HG03280 (cell line): ENCODE measurements around the gene CTSF.
"Not testable (repeated sequence)": the region's sequence is repeated elsewhere in the genome, so short reads cannot be mapped to it uniquely, and the experiment has no call there.

Experiments used
- ATAC-seq: cut with Tn5 transposase; IDR thresholded peaks from one replicate; pipeline ENCODE4 v1.9.1; 2021; ENCODE audit warnings: mild to moderate bottlenecking, moderate library complexity; ENCODE audit not compliant: unreplicated experiment

CTSF gene

DNA sequence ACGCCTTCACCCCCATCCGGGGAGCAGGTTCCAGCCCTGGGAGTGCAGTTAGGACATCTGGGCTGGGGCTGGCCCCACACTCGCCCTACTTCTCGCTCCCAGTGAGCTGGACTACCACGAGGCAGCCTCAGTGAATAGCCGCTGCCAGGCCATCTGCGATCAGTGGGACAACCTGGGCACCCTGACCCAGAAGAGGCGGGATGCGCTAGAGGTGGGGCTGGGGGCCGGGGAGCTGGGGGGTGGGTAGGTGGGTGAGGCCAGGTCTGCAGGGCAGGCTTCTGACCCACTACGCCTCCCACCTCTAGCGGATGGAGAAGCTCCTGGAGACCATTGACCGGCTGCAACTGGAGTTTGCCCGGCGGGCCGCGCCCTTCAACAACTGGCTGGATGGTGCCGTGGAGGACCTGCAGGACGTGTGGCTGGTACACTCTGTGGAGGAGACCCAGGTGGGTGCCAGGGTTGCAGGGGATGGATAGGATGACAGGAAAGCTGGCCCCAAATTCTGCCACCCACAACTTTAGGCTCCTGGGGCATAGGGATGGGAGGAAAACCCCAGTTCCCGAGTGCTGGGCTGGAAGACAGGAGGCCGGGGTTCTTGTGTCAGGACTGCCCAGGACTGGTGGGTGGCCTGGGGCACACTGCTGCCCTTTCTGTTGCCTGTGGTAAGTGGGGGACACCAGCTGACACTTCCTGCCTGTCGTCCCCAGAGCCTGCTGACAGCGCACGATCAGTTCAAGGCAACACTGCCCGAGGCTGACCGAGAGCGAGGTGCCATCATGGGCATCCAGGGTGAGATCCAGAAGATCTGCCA lies 8.3 kb downstream of the CTSF start:
- no peak for ATAC-seq

DNA sequence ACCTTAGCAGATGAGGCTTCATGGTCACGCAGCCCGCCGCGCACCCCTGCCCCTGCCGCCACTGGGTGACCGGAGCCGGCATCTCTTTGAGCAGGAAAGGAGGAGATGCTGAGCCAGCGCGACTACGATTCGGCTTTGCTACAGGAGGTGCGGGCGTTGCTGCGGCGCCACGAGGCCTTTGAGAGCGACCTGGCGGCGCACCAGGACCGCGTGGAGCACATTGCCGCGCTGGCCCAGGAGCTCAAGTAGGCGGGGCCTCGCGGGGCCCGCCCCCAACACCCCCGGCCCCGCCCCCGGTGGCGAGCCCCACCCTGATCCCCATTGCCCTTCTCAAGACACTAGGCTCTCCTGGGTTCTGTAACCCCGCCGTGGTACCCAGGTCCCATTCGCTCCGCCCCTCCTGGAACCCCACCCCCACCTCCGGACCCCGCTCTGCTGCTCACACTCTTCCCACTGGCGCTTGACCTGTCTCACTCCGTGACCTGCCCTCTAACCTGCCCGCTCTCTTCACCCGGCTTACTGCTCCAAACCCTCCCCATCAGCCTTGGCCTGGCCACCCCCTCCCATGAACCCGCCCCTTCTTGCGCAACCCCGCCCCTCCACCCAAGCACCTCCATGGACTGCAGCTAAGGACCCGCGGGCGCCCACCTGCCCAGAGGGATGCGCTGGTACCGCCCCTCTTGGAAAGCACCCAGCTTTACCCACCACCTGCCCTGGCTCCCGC lies 9.1 kb downstream of the CTSF start:
- ATAC-seq, result no peak

DNA sequence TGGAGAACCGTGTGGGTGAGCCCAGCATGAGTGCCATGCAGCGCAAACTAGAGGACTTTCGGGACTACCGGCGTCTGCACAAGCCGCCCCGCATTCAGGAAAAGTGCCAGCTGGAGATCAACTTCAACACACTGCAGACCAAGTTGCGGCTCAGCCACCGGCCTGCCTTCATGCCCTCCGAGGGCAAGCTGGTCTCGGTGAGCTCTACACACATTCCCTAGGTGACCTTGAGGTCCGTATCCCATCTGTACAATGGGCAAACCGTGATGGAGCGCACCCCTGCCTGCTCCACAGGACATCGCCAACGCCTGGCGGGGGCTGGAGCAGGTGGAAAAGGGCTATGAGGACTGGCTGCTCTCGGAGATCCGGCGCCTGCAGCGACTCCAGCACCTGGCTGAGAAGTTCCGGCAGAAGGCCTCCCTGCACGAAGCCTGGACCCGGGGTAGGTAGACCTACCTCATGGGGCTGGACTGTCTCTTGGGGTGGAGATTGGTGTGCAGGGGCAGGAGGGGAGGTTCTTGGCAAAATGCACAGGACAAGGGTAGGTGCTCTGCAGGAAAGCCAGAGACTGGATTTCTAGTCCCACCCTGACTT lies 10.6 kb downstream of the CTSF start:
- no peak for ATAC-seq

DNA sequence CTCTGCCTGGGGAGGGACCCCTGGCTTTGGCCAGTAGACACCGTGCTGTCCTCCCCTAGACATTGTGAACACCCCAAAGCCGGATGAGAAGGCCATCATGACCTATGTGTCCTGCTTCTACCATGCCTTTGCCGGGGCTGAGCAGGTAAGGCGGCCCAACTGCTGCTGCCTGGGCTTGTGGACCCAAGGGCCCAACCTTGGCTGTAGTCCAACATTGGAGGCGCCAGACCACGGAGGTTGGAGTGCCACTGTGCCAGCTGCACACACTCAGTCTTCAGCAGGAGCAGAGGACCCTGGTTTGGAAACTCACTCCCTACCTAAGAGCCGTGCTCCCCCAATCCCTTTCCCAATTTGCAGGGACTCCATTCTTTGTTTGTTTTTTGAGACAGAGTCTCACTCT lies 12.3 kb downstream of the CTSF start:
- no peak for ATAC-seq

DNA sequence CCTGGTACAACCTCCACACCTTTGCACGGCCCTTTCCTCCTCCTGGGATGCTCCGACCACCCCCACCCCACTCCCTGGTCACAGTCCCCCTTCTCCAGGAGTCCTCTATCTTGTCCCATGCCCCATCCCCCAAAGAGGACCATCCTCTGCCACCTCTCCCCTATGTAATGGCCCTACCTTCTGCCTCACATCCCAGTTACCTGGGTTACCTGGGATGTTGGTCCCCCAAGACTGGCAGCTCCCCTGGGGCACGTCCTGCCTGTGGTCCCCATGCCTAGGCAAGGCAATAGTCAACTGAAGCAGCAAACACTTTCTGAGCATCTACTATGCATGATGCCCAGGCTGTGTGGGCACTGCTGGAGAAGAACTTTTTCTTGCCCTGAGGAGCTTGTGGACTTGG lies 13.0 kb downstream of the CTSF start:
- no peak for ATAC-seq

DNA sequence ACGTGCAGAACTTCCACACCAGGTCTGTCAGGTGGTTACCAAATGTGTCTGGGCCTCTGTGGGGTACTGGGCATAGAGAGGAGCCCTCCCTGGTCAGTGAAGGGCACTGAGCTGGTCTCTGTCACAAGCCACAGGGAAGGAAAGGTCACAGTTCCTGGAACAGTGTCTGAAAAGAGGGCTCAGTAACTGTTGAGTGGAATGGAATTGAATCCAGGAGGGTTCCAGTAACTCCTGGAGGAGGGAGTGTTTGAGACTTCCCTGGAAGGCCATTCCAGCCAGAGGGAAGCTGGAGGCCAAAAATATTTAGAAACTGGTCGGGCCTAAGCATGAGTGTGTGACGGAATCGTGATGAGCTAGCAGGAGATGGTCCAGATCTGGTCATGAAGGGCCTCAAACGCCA lies 13.8 kb downstream of the CTSF start:
- ATAC-seq, result no peak

DNA sequence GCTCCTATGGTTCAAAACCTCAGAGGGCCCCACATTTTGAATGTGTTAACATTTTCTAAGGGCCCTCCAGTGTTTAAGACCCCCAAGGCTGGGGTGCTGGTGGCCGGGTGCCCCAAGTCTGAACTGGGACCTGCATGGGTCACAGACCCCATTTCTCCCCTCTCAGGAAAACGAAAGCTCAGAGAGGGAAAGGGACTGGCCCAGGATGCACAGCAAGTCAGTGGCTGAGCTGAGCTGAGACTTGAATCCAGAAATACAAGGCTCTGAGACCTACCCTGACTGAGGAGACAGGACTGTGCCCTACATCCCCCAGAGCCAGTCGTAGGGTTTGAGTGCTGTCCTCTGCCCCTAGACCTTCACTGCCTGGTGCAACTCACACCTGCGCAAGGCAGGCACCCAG lies 17.5 kb downstream of the CTSF start:
- no peak for ATAC-seq

DNA sequence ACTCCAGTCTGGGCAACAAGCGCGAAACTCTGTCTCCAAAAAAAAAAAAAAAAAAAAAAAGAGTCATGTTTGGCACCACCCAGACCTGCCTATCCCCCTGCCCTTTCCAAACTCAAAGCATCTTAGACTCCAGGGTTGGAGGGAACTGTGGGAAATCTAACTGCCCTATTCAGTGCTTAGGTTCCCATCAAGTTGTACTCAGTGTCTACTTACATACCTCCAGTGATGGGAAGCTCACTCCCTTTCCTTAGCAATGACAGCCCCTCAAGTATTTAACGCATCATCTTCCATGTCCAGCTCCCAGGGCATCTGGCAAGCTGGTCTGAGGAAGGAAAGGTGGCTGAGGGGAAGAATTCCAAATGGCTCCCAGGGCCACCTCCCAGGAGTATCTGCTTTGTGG lies 18.7 kb downstream of the CTSF start:
- no peak for ATAC-seq

DNA sequence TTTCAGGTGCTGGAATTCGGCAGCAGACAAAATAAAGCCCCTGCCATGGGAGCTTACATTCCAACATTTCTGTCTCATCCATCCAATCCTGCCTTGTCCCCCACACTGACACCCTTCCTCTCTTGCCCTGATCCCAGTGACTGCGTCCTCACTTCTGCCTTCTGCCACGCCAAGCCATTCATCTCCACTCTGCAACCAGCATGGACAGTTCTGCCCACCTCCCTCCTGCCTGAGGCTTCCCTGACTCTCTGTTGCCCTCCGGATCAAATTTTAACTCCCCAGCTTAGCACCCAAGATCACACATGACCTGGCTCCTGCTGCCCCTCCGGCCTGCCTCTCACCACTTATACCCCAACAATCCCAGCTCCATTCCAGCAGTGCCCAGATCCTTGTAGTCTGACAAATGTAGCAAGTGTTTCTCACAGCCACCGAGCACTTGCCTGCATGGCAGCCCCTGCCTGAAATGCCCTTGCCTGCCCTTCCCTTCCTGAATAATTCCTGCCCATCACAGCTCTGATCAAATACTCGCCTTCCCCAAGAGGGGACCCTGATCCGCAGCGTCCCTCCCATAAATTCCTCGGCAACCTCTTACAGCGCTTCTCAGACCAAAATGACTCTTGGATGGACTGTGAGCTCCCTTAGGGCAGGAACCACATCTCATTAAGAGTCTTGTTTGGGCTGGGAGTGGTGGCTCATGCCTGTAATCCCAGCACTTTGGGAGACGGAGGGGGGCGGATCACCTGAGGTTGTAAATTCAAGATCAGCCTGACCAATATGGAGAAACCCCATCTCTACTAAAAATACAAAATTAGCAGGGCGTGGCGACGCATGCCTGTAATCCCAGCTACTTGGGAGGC lies 19.4 kb downstream of the CTSF start:
- no peak for ATAC-seq

DNA sequence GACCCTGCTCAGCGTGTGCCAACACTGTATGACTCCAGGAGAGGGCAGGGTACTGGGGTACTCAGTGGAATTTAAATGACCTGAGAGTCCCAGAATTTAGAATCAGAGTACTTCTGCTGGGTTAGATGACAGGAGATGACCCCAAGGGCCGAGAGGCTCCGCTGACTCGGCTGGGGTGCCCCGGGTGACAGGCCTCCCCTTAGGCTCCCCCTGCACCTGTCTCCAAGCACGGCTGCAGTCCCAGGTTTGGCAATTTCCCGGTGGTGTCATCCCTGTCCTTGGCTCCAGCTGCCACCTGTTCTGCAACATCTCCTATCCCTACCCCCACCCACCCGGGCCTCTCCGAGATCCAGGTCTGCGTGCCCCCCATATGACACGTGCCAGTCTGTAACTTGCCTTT lies 20.4 kb downstream of the CTSF start:
- no peak for ATAC-seq

DNA sequence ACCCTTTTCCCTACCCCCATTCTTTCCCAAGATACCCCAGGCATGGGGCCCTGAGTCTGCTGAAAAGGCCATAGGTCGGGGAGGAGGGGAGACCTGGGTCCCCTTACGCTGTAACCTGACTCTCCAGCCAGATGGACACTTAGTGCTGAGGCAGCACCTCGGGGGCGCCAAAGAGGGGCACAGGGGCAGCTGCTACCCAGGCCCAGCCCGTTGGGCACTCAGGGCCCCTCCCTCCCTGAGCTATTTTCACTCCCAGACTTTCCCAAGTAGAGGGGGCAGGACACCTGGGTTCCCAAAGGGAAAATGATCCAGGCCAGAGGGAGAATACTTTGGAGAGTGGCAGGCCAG lies 20.8 kb downstream of the CTSF start:
- ATAC-seq, result no peak

DNA sequence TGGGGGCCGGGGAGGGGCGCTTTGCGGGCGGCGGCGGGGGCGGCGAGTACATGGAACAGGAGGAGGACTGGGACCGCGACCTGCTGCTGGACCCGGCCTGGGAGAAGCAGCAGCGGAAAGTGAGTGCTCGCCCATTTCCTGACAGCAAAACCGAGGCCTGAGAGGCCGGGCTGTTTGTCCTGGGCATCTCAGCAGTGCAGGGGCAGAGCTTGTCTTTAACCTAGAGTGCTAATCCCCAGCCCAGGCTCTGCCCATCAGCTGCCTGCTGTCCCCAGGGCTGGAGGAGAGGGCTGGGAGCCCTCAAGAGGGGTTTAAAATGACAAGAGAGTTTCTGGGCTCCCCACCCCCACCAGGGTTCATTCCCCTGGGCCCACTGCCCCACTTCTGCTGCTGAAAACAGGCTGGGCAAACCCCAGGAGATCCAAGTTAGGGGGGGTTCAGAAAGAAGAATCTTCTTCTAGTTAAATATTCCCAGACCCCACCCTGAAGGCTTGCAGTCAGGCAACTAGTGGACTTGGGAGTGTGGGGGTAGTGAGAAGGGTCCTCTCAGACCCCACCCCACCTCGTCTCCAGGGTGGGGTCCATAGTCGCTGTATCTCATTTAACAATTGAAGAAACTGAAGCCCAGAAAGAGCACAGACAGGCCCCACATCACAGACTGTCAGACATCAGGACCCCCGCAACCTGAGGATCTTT lies 21.3 kb downstream of the CTSF start:
- no peak for ATAC-seq

DNA sequence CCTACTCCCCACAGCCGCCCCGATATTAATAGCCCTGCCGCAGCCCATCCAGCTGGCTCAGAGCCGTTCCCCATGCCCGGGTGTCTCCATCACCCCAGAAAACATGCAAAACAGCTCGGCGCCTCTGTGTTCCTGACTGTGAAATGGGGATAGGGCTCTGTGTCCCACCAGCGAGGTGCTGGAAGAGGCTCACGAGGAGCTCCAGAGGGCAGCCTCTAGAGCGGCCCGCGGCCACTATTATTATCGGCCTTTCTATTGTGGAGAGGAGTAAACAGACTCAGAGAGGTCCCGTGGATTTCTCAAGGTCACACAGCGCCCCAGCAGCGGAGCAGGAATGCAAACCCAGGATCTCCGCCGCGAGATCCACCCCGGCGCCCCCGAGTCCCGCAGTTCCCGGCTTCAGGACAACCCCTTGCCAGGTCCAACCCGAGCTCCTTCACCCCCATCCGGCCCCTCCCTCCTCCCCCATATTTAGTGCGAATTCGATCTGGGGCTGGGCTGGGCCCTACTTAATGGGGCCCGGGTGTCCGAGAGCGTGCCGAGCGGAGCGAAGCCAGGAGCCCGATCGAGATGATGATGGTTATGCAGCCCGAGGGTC lies 21.9 kb downstream of the CTSF start, which contains the start of gene ACTN3:
Gene ACTN3 (plus strand): TSS at position 536 of the 598 bp plus-strand sequence. CDS start 35 bp downstream, at position 571.
- no peak for ATAC-seq

DNA sequence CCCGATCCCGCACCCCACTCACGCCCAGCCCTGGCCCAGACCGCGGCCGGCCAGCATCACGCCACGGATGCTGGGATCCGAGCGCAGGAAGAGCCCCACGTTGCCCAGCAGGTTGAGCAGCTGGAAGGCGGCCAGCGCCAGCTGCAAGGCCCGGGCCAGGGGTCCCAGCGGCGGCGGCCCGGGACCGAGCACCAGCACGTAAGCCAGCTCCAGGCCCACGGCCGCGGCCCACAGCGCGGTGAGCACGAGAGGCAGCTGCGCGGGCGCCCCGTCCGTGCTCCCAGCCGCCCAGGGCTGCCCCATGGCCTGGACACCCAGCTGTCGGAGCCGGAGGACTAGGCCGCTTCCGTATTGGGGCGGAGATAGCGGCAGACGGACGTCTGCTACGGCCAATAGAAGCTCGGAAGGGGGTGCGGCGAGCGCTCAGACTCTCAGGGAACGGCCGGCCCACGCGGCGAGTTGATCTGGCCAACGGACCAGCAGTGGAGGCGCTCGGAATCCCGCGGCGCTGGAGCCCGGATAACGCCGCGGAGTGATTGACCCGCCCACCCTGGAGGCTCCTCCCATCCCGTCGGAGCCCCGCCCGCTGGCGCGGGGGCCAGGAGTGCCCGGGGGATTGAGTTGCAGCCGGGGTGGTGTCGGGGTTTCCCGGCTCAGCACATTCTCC lies 22.6 kb downstream of the CTSF start, which contains the start of gene ZDHHC24:
Gene ZDHHC24 (minus strand): TSS at position 348 of the 667 bp plus-strand sequence. CDS start 45 bp downstream, at position 303.
- peak; percentile 90 for ATAC-seq

DNA sequence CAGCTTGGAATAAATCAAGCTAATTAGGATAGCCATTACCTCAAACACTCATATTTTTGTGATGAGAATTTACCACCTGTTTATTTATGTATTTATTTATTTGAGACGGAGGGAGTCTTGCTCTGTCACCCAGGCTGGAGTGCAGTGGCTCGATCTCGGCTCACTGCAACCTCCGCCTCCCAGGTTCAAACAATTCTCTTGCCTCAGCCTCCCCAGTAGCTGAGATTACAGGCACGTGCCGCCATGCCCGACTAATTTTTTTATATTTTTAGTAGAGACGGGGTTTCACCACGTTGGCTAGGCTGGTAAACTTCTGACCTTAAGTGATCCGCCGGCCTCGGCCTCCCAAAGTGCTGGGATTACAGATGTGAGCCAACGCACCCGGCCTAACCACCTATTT lies 23.5 kb downstream of the CTSF start:
- not testable (repeated sequence) for ATAC-seq

DNA sequence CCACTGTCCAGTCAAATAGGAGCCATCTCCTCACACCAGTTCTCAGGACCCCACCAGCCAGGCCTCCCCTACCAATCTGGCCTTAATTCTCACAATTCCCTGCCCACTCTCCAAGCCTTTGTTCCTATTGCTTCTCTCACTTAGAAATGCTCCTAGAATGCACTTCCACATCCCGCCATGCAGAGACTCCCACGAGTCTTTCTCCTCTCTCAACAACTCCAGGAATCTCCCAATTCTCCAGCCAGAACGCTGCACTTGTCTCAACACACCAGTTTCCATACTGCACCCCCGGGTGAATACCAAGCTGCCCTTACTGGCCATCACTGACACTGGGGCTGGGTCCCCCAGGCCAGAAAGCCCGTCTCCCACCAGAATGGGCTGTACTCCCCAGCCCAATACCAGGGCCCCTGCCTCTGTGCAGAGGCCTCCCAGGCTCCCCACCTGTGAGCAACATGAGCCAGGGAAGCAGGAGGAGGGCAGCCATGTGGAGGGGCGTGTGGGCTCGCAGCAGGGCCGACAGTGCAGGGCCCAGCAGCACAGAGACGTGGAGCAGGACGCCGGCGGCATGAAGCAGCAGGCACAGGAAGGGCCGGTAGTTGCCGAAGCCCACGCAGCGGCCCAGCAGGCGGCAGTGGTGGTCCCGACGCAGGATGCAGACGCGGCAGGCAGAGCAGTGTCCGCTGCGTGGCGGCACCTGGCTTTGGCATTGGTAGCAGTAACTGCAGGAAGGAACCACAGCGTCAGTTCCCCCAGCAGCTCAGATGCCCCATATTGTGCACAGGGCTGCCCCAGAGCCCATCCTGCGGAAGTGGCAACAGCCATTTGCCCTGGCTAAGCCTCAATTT lies 24.9 kb downstream of the CTSF start:
- no peak for ATAC-seq

DNA sequence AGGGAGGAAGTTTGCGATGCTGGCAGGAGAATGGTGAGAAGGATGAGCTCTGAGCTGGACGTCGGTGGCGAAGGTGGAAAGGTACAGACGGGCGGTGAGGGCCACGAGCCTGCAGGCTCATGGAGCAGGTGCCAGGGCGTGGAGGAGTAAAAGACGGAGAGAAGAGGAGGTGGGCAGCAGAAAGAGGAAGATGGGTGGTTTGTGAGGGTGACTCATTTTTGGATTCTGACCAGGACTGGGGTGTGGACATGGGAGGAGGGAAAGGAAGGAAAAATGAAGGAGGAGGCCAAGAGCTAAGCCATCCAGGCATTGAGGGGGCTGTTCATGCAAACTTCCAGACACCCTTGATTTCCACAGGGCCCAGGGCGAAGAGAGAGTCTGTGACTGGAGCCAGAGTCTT lies 26.0 kb downstream of the CTSF start:
- no peak for ATAC-seq

DNA sequence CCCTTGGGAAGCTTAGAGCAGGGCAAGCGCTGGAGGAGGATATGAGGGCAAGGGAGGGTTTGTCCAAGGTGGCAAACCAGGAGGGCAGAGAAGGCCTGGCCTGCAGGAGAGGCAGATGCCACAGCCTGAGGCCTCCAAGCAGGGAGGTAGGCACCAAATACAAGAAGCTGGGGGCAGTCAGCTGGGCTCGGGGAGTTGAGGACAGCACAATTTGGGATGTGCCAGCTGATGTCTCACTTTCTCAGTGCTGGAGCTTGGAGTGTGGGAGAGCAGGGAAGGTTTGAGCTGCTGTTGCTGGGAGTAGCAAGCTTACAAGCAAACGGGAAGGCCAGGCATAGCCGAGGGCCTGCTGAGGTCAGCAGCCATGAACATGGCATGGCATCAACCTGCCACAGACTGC lies 26.5 kb downstream of the CTSF start:
- no peak for ATAC-seq

DNA sequence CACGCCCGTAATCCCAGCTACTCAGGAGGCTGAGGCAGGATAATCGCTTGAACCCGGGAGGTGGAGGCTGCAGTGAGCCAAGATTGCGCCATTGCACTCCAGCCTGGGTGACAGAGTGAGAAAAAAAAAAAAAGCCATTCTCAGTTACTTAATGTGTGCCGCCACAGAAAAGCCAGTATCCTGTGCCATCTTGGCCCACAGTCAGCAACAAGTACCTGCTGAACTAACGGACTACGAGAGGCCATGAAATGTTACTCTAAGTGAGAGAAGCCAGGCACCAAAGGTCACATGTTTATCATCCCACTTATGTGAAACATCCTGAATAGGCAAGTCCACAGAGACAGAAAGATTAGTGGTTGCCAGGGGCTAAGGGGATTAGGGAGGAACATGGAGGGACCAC lies 27.8 kb downstream of the CTSF start:
- ATAC-seq, result not testable (repeated sequence)
